Measurements from ENCODE around the gene GABARAP.

DNA sequence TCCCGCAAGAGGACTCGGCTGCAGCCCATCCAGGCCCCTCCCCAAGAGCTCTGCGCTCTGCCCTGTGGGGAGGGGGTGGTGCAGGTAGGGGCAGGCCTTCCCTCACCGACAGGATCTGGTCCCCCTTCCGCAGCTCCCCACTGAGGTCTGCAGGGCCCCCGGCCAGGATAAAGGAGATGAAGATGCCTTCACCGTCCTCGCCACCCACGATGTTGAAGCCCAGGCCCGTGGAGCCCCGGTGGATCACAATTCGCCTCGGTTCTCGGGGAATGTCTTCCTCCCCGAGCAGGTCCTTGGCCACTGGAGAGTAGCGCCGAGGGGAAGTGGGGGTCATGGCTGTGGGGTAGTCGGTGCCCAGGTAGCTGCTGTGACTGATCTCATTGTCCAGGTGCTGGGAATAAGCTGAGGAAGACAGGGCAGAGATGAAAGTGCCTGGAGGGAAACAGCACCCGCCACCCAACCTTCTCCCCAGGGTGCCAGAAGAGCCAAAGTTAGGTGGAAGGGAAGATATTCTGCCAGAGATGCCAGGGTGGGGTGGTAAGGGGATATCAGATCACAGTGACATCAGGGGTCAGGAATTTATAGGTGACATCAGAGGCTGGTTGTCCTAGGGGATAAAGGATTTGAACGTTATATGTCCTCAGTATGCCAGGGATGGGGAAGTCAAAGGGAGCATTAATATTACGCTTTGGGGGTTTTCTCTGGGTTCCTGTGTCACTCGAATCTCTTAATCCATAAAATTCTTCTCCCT lies 45.4 kb downstream of the GABARAP start:
- TF ChIP-seq, protein P1, sequence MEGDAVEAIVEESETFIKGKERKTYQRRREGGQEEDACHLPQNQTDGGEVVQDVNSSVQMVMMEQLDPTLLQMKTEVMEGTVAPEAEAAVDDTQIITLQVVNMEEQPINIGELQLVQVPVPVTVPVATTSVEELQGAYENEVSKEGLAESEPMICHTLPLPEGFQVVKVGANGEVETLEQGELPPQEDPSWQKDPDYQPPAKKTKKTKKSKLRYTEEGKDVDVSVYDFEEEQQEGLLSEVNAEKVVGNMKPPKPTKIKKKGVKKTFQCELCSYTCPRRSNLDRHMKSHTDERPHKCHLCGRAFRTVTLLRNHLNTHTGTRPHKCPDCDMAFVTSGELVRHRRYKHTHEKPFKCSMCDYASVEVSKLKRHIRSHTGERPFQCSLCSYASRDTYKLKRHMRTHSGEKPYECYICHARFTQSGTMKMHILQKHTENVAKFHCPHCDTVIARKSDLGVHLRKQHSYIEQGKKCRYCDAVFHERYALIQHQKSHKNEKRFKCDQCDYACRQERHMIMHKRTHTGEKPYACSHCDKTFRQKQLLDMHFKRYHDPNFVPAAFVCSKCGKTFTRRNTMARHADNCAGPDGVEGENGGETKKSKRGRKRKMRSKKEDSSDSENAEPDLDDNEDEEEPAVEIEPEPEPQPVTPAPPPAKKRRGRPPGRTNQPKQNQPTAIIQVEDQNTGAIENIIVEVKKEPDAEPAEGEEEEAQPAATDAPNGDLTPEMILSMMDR (IDR thresholded peaks at IDR 0.05; ENCODE audit: insufficient read depth, low read length, poor library complexity, severe bottlenecking): no peak
- TF ChIP-seq EZH2phosphoT487 (conservative IDR thresholded peaks at IDR 0.05; ENCODE audit: low read length): no peak
